Right lobe of liver (tissue), 6 donors: ENCODE results near the gene HLA-DRB5. TPM values are rescaled to one million over a fixed set of nuclear protein-coding genes. Genes with fewer than 3 reads are reported as not detected.
A peak's percentile ranks its signal among the peaks of the same experiment; 100 is the strongest.

ENCODE experiments used
- ATAC-seq, 4 donors: fragments of 200-7000 bp; cut with Tn5 transposase; one replicate each; pipeline ENCODE4 v1.9.1; 2020; ENCODE audit warnings: mild to moderate bottlenecking in 4 of 4, moderate library complexity in 4 of 4
- DNase-seq, 3 donors: peaks; one replicate each; pipeline ENCODE4 v3.0.0-alpha.2; 2020
- H3K27ac ChIP-seq, 3 donors: fragments of 200-600 bp; one replicate each; pipeline ENCODE4 v1.8.0; 2022
- H3K27me3 ChIP-seq, 2 donors: fragments of 200-600 bp; one replicate each; pipeline ENCODE4 v1.8.0; 2022
- H3K36me3 ChIP-seq, 4 donors: fragments of 200-600 bp; sonication (generic) in 1 of 4; one replicate each; pipeline versions ENCODE4 v1.5.1 to v1.8.0; 2017 to 2022; ENCODE audit warnings: control low read depth in 1 of 4
- H3K4me1 ChIP-seq, 4 donors: fragments of 200-600 bp; sonication (generic) in 1 of 4; one replicate each; pipeline versions ENCODE4 v1.5.1 to v1.8.0; 2017 to 2022; ENCODE audit warnings: control low read depth in 1 of 4
- H3K4me3 ChIP-seq, 3 donors: fragments of 200-600 bp; one replicate each; pipeline ENCODE4 v1.8.0; 2022
- H3K9me3 ChIP-seq, 4 donors: fragments of 200-600 bp; sonication (generic) in 1 of 4; one replicate each; pipeline versions ENCODE4 v1.5.1 to v1.8.0; 2017 to 2022; ENCODE audit warnings: control low read depth in 1 of 4
- CTCF ChIP-seq, 4 donors: fragments of 200-600 bp in 3 of 4; fragments of 450-650 bp in 1 of 4; IDR thresholded peaks; one replicate each; pipeline versions ENCODE4 v1.5.1 to v1.8.0; 2016 to 2022; ENCODE audit warnings: antibody characterized with exemption in 4 of 4, mild to moderate bottlenecking in 2 of 4
- POLR2A ChIP-seq: fragments of 450-650 bp; IDR thresholded peaks from one replicate; pipeline ENCODE4 v1.6.1; 2017; ENCODE audit warnings: antibody characterized with exemption, mild to moderate bottlenecking
- WGBS: methylation state at CpG from one replicate; pipeline ENCODE4 v1.1.6; 2018; ENCODE audit warnings: low coverage, low lambda C conversion rate; ENCODE audit not compliant: insufficient coverage; ENCODE audit errors: missing lambda C conversion rate; 5-methylcytosine and 5-hydroxymethylcytosine counted together
- intact Hi-C, 2 donors: fragments of 100-400 bp; cut with DNase I; formaldehyde crosslinking; loops; one replicate each; pipeline versions ENCODE4 v1.11.2 to v1.14.1; 2022
- total RNA-seq, 6 experiments: library from RNA; depleted of rRNA in 2 of 6; stranded (reverse); fragments of >200 nt in 2 of 6; fragmentation: NEBNext Ultra II Directional in 3 of 6; extraction: Animal tissue kit (Norgen Biotek cat#: 25700) in 3 of 6; gene quantifications; one replicate each; pipeline versions ENCODE4 v1.1.0 to v1.2.4, GENCODE V29; 2016 to 2023
- donor health status: DM: no; HTN: yes; CAD: no.
- donor health status: DM: no; HTN: no; CAD: no.
- donor health status: DM: no; HTN: no; CAD: no.
- donor health status: DM: no; HTN: yes; CAD: no.
- donor health status: DM: no; HTN: yes; CAD: no.

Gene HLA-DRB5
- total RNA-seq, 6 experiments from 2014 or later, result 0.86 to 42.5 (median 5.0) TPM

GRCh38 chr6:32559747-32560146 is 29.7 kb upstream of the HLA-DRB5 start:
- intact Hi-C loops, result no loop called here
- no peak for TF ChIP-seq CTCF (IDR thresholded peaks at IDR 0.05)
- no peak for TF ChIP-seq POLR2A
- DNase-seq, result no peak
- Histone ChIP-seq H3K9me3 (no peaks in the 10 kb centered on the region), H3K4me3 (no peak overlapping the region), H3K27ac (no peak overlapping the region), H3K27me3 (no peaks in the 10 kb centered on the region), H3K36me3 (no peaks in the 10 kb centered on the region), H3K4me1 (no peaks in the 10 kb centered on the region)
- ATAC-seq, result no peak
- WGBS, result no CpG with 5 or more reads among the region's 7 CpGs

- H3K4me3 ChIP-seq, result no peak overlapping the region
- no peak overlapping the region for H3K27ac ChIP-seq
- TF ChIP-seq POLR2A (no peak), CTCF (IDR thresholded peaks at IDR 0.05) (no peak)
- DNase-seq (no peak), ATAC-seq (peak in 2 of 4 donors; percentile 22 to 23)
- WGBS, result 19% methylated on average over 12 of the region's 13 CpGs
- H3K27me3 ChIP-seq, result no peaks in the 10 kb centered on the region
- intact Hi-C loops, result no loop called here
- no peaks in the 10 kb centered on the region for H3K9me3 ChIP-seq
- H3K4me1 ChIP-seq, result no peaks in the 10 kb centered on the region
- no peaks in the 10 kb centered on the region for H3K36me3 ChIP-seq
Observed at GRCh38 chr6:32558426-32559057, 28.5 kb upstream of the HLA-DRB5 start.

- no CpG with 5 or more reads among the region's 9 CpGs for WGBS
- no peaks in the 10 kb centered on the region for H3K4me1 ChIP-seq
- no peak for TF ChIP-seq CTCF (IDR thresholded peaks at IDR 0.05)
- TF ChIP-seq POLR2A, result no peak
- no peak for ATAC-seq
- intact Hi-C loops, result no loop called here
- DNase-seq, result no peak
- H3K27me3 ChIP-seq, result no peaks in the 10 kb centered on the region
- H3K4me3 ChIP-seq, result no peak overlapping the region
- no peaks in the 10 kb centered on the region for H3K9me3 ChIP-seq
- H3K36me3 ChIP-seq, result no peaks in the 10 kb centered on the region
- H3K27ac ChIP-seq, result no peak overlapping the region
Observed at GRCh38 chr6:32554116-32554965, 24.3 kb upstream of the HLA-DRB5 start.

- no peaks in the 10 kb centered on the region for H3K4me1 ChIP-seq
- 30% methylated on average over 4 of the region's 5 CpGs for WGBS
Observed at GRCh38 chr6:32553037-32553742, 23.1 kb upstream of the HLA-DRB5 start.

More at GRCh38 chr6:32553037-32553742, 23.1 kb upstream of the HLA-DRB5 start:
- DNase-seq (no peak), ATAC-seq (no peak)
- H3K4me3 ChIP-seq, result no peak overlapping the region
- no peaks in the 10 kb centered on the region for H3K36me3 ChIP-seq
- H3K9me3 ChIP-seq, result no peaks in the 10 kb centered on the region
- no peak overlapping the region for H3K27ac ChIP-seq
- TF ChIP-seq CTCF (IDR thresholded peaks at IDR 0.05) (no peak), POLR2A (no peak)
- intact Hi-C loops, result no loop called here
- no peaks in the 10 kb centered on the region for H3K27me3 ChIP-seq
